GM21360 (cell line): ENCODE data around the gene GNAS-AS1.
A peak's percentile ranks its signal among the peaks of the same experiment; 100 is the strongest.

Experiments used
- ATAC-seq: cut with Tn5 transposase; IDR thresholded peaks from one replicate; pipeline ENCODE4 v1.9.1; 2021; ENCODE audit warnings: mild to moderate bottlenecking, moderate library complexity; ENCODE audit not compliant: unreplicated experiment

The GNAS-AS1 gene

GRCh38 chr20:58850693-58851174, at the start of gene GNAS-AS1:
GNAS-AS1 (minus strand) TSS chr20:58850902.
- peak; percentile 80 for ATAC-seq

- no peak for ATAC-seq
These were observed 49.7 kb upstream of the GNAS-AS1 start for GRCh38 chr20:58900397-58900796.

GRCh38 chr20:58899512-58899911, 48.8 kb upstream of the GNAS-AS1 start:
- no peak for ATAC-seq

GRCh38 chr20:58898629-58899408, 48.1 kb upstream of the GNAS-AS1 start:
- ATAC-seq = no peak

GRCh38 chr20:58897488-58897887, 46.8 kb upstream of the GNAS-AS1 start:
- ATAC-seq = no peak

- ATAC-seq = no peak
These were observed 46.1 kb upstream of the GNAS-AS1 start for GRCh38 chr20:58896820-58897219.

GRCh38 chr20:58895448-58896180, 44.9 kb upstream of the GNAS-AS1 start:
- no peak for ATAC-seq

- ATAC-seq = no peak
These were observed 44.1 kb upstream of the GNAS-AS1 start for GRCh38 chr20:58894652-58895447.

GRCh38 chr20:58893355-58894120, 42.8 kb upstream of the GNAS-AS1 start:
- no peak for ATAC-seq

GRCh38 chr20:58892932-58893224, 42.2 kb upstream of the GNAS-AS1 start:
- ATAC-seq = no peak

GRCh38 chr20:58892141-58892931, 41.6 kb upstream of the GNAS-AS1 start:
- ATAC-seq = no peak

GRCh38 chr20:58891718-58892140, 41.0 kb upstream of the GNAS-AS1 start:
- ATAC-seq = no peak

GRCh38 chr20:58891086-58891717, 40.5 kb upstream of the GNAS-AS1 start:
- ATAC-seq = peak; percentile 17

GRCh38 chr20:58890518-58891085, 39.9 kb upstream of the GNAS-AS1 start:
- ATAC-seq = peak; percentile 27

GRCh38 chr20:58889798-58890517, 39.3 kb upstream of the GNAS-AS1 start:
- no peak for ATAC-seq

GRCh38 chr20:58889334-58889760, 38.6 kb upstream of the GNAS-AS1 start:
- ATAC-seq = no peak

- ATAC-seq = peak; percentile 33
These were observed 38.0 kb upstream of the GNAS-AS1 start for GRCh38 chr20:58888521-58889333.

GRCh38 chr20:58888103-58888502, 37.4 kb upstream of the GNAS-AS1 start:
- ATAC-seq = no peak
